Measurements from ENCODE around the gene HS6ST1. TPM values are rescaled to one million over a fixed set of nuclear protein-coding genes. Genes with fewer than 3 reads are reported as not detected.

The HS6ST1 gene
- total and polyA plus RNA-seq, 2 donors (not counting 1 experiment from before 2014, with no cell fraction given): 16.6 to 59.9 TPM

GRCh38 chr2:128327180-128327964 lies 8.7 kb upstream of the HS6ST1 start:
- Histone ChIP-seq H2AFZ (ENCODE audit: low read length) (no peak overlapping the region), H3K4me1 (ENCODE audit: control insufficient read depth, extremely low read depth, insufficient read depth, low read length) (peaks cover under 1% of the 10 kb centered on the region), H3K4me3 (replicated peaks in 1 of 4; ENCODE audit: control extremely low read depth in 1 of 4, insufficient read depth in 1 of 4, low read depth in 3 of 4, low read length in 4 of 4) (no peak overlapping the region), H3K9me3 (ENCODE audit: control insufficient read depth, insufficient read depth, low read depth, low read length) (peaks cover 2% of the 10 kb centered on the region), H3K27ac (ENCODE audit: insufficient read depth, low read length) (no peak overlapping the region), H3K27me3 (ENCODE audit: control insufficient read depth, insufficient read depth, low read length) (no peaks in the 10 kb centered on the region), H3K36me3 (ENCODE audit: control insufficient read depth, insufficient read depth, low read length) (no peaks in the 10 kb centered on the region), H4K20me1 (ENCODE audit: control insufficient read depth, extremely low read depth, insufficient read depth, low read length) (no peaks in the 10 kb centered on the region), H3K79me2 (ENCODE audit: control insufficient read depth, insufficient read depth, low read length) (no peaks in the 10 kb centered on the region), H3K9ac (ENCODE audit: insufficient read depth, low read length) (no peak overlapping the region), H3K4me2 (ENCODE audit: extremely low read depth, insufficient read depth, low read length) (no peak overlapping the region)
- no peak for DNase-seq (ENCODE audit: low read depth in 2 of 2)
- TF ChIP-seq CTCF (conservative IDR thresholded peaks at IDR 0.05 in 1 of 2, IDR thresholded peaks at IDR 0.05 in 1 of 2; ENCODE audit: low read depth in 1 of 2, low read length in 2 of 2) (no peak), EZH2 (IDR thresholded peaks at IDR 0.05; ENCODE audit: low read length, missing control alignments) (no peak)

GRCh38 chr2:128326346-128326745 lies 7.7 kb upstream of the HS6ST1 start:
- H2AFZ ChIP-seq (ENCODE audit: low read length): no peak overlapping the region
- no peak overlapping the region for H3K27ac ChIP-seq (ENCODE audit: insufficient read depth, low read length)

More at GRCh38 chr2:128326346-128326745, 7.7 kb upstream of the HS6ST1 start:
- H3K9me3 ChIP-seq (ENCODE audit: control insufficient read depth, insufficient read depth, low read depth, low read length): no peaks in the 10 kb centered on the region
- no peaks in the 10 kb centered on the region for H3K79me2 ChIP-seq (ENCODE audit: control insufficient read depth, insufficient read depth, low read length)
- H4K20me1 ChIP-seq (ENCODE audit: control insufficient read depth, extremely low read depth, insufficient read depth, low read length): no peaks in the 10 kb centered on the region
- no peaks in the 10 kb centered on the region for H3K36me3 ChIP-seq (ENCODE audit: control insufficient read depth, insufficient read depth, low read length)
- H3K4me3 ChIP-seq (replicated peaks in 1 of 4; ENCODE audit: control extremely low read depth in 1 of 4, insufficient read depth in 1 of 4, low read depth in 3 of 4, low read length in 4 of 4): no peak overlapping the region
- H3K4me2 ChIP-seq (ENCODE audit: extremely low read depth, insufficient read depth, low read length): no peak overlapping the region
- TF ChIP-seq CTCF (conservative IDR thresholded peaks at IDR 0.05 in 1 of 2, IDR thresholded peaks at IDR 0.05 in 1 of 2; ENCODE audit: low read depth in 1 of 2, low read length in 2 of 2): no peak
- TF ChIP-seq EZH2 (IDR thresholded peaks at IDR 0.05; ENCODE audit: low read length, missing control alignments): no peak
- no peaks in the 10 kb centered on the region for H3K27me3 ChIP-seq (ENCODE audit: control insufficient read depth, insufficient read depth, low read length)
- H3K9ac ChIP-seq (ENCODE audit: insufficient read depth, low read length): no peak overlapping the region
- no peak for DNase-seq (ENCODE audit: low read depth in 2 of 2)
- H3K4me1 ChIP-seq (ENCODE audit: control insufficient read depth, extremely low read depth, insufficient read depth, low read length): peaks cover 5% of the 10 kb centered on the region
